Suppressor macrophage treated with lipopolysaccharide for 4 hours (primary cell): ENCODE data around the gene AVEN.
"Not testable (repeated sequence)": the region's sequence is repeated elsewhere in the genome, so short reads cannot be mapped to it uniquely, and the experiment has no call there.

Source experiments
- DNase-seq: peaks from one replicate; pipeline ENCODE4 v3.0.0-alpha.2; 2020

The AVEN gene

DNA sequence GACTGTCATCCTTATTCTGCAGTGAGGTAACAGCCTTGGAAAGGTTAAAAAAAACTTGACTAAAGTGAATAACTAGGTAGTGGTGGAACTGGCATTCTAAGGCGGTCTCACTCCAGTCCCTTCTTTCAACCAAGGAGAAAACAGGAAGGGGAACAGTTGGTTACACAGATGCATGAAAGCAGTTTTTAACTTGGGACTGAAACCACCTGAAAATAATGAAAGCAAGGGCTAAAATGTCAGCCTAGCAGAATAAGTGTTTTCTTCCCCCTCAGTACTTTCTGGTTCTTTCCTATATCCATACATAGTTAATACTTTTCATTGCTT, 748 bp upstream of the AVEN start:
- DNase-seq, result no peak

DNA sequence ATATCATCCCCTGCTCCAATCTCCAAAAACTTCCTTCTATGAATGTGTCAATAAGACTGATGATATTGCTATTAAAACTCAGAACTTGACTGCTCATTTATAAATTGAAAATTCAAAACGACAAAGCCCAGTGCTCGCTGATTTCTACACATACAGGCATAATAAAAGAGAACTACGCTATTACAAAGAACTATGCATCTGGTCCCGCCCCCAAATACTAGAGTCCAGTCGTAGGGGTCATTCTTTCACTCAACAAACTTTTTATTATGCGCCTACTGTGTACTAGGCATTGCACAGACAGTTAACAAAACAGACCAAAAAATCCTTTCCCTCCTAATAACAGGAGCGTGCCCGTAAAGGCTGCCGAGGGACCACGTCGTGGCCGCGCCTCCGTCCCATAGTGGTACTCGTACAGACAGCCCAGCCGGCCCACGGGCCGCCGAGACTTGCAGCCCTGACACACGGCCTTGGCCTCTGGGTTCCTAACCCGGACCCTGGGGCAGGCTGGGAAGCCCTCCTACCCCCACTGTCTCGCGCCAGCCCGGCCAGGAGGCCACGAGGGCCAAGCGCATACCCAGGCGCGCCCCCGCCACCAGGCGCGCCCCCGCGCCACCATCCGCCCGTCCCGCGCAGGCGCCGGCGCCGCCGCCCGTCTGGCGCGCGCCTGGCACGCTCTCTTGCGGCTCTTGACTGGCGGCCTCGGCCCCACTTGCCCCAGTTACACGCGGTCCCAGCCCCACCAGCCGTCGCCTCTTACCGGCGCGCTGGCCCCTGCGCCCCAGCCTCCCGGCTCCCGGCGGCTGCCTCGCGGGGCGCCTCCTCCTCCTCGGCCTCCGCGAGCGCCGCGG, 757 bp downstream of the AVEN start:
- peak; percentile 83 for DNase-seq

DNA sequence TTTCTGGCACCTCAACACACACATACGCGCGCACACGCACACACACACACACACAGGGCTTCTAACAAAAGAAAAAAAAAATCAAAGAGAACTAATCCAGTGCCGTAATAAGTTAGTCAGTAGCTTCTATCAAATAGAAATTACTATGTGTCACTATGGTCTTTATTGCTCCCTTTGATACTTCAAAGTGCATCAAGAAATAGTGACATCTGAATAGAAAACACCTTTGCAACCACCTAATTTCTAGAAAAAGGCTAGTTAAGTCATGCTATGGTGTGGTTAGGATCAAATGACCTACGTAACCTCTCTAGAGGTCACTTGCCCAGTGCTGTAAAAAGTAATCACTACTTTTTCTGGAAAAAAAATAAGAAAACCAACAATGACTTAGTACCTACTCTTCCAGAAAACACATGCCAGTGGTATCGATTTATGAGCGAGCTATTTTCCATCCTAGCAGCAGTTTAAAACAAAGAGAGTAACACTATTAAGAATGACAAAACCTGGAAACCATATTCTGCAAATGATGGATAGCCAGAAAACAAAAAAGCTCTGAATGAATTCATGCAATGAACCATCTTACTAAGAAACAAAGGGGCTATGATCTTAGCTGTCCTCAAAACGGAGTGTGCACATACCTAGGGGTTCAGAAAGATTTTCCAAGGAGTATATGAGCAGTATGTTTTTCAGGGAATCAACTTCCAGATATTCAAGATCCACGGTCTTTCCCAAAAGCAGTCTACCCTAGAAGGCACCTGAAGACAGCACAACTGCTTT, 6.8 kb downstream of the AVEN start:
- no peak for DNase-seq

DNA sequence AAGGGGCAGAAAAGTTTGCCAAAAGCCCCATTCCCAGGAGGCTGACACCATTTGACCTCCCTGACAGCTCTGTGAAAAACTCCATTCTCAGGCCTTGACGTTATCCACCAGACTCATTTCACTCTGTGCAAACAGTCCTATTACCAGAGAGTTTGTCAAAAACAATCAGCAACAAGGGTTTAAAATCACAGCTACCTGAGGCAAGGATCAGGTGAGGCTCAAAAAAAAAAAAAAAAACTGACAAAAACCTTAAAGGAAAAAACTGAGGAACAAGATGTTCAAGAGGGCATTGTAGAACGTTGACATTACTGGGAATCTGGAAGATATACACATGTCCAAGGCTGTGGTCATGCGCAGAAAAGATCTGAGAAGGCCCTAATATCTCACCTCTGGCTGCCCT, 11.4 kb downstream of the AVEN start:
- no peak for DNase-seq

DNA sequence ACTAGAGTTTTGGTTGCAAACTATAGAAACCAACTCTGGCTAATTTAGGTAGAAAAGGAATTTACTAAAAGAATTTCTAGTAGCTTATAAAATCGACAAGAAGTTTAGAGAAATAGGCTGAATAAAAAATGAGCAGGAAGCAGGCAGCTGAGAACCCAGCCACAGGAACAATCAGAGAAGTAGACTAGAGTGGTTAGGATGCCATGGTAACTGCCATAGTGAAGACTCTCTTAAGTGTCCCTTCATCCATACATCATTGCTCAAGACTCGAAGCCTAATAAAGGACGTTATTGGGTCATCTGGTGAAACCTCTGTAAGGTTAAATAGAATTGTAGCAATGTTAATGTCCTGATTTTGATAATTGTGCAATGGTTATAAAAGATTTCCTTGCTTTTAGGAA, 13.8 kb downstream of the AVEN start:
- DNase-seq, result no peak

DNA sequence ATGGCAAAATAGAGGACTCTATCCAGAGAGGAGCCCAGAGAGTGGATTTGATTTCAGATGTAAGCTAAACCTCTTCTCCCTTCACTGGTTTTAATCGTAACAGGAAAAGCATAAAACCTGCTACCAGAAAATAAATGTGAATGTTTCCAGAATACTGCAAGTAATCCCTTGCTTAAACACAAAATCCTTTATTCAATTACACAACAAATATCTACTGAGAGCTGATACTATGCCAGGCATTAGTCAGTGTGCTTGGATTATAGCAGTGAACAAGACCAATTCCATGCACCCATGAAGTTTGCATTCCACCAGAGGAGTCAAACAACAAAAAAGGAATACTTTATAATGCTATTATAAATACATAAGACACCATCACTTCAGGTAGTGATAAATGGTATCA, 15.1 kb downstream of the AVEN start:
- no peak for DNase-seq

DNA sequence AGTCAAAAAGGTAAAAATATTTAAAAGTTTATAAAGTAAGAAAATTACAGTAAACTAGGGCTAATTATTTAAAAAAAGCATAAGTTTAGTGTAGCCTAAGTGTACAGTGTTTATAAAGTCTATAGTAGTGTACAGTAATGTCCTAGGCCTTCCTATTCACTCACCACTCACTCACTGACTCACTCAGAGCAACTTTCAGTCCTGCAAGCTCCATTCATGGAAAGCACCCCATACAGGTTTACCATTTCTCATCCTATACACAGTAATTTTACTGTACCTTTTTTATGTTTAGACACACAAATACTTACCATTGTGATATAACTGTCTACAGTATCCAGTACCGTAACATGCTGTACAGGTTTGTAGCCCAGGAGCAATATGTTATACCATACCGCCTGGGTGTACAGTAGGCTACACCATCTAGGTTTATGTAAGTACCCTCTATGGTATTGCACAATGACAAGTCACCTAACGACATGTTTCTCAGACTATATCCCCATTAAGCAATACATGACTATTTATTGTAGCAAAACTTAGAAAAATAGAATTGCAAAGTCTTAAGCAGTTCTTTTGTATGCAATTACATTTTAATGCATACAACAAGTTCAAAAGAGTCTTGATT, 19.5 kb downstream of the AVEN start:
- no peak for DNase-seq

DNA sequence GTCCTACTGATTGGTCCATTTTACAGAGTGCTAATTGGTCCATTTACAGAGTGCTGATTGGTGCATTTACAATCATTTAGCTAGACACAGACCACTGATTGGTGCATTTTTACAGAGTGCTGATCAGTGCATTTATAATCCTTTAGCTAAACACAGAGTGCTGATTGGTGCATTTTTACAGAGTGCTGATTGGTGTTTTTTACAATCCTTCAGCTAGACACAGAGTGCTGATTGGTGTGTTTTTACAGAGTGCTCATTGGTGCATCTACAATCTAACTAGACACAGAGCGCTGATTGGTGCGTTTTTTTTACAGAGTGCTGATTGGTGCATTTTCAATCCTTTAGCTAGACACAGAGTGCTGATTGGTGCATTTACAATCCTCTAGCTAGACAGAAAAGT, 20.3 kb downstream of the AVEN start:
- DNase-seq, result not testable (repeated sequence)

DNA sequence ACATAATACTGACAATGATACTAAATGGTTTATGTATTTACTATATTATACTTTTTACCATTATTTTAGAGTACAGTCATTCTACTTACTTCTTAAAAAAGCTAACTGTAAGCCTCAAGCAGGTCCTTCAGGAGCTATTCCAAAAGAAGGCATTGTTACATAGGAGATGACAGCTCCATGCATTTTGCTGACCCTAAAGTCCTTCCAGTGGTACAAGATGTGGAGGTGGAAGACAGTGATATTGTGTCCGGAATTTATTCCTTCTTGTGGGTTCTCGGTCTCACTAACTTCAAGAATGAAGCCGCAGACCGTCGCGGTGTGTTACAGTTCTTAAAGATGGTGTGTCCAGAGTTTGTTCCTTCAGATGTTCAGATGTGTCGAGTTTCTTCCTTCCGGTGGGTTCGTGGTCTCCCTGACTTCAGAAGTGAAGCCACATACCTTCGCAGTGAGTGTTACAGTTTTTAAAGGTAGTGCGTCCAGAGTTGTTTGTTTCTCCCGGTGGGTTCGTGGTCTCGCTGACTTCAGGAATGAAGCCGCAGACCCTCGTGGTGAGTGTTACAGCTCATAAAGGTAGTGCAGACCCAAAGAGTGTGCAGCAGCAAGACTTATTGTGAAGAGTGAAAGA, 20.9 kb downstream of the AVEN start:
- DNase-seq, result no peak

DNA sequence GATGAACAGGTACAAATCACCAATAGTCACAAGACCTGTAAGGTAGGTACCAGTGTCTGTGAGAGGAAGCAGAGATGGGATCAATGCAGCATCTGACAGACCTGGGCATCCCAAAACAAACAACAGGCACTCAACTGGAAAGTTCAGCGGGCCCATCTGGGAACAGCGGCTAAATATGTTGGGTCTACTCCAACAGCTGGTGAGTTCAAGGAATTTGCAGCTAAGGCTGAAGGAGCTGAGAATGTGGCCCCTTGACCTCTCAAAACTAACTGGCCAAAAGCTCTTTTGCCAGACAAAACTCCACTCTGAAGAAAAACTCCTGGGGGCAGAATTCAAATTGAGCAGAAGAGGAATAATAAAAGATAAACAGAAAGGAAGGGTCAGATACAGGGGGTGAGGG, 24.4 kb downstream of the AVEN start:
- DNase-seq, result no peak

DNA sequence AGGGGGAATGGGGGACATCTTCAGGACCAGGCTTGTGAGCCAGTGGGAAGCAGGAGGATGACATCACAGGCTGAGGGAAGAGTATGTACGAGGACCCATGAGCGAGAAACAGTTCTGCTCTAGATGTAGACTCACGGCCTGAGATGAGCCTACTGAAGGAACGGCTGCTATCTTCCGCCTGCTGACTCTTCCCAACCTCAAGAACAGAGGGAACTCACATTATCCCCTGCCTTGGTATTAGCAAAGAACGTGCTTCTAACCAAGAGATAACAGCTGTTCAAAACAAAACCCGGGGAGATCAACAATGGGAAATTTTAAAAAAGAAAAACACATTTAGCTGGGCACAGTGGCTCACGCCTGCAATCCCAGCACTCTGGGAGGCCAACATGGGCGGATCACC, 25.3 kb downstream of the AVEN start:
- no peak for DNase-seq

DNA sequence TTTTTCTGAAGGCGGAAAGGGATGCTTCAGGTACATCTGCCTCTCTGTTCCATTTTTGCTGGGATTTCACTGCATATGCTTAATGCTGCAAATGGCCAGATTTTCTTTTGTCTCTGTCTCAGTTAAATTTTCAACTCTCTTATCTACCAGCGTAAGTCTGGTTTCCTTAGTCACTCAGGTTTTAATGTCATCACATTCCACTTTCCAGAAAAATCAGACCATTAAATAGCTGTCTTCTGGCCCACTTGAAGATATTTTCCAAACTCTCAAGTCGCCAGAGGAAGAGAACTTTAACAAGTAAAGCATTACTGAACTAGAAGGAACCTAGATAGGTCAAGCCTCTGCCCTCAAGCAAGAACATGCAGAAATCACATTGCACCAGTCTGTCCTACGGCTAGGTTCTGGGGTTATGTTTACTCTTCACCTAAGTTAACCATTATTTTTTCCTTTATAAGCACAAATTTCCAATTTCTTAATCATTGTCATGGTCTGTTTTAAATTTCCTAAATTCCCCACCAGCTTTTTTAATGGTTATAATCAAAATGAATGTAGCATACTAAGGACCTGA, 26.5 kb downstream of the AVEN start:
- no peak for DNase-seq

DNA sequence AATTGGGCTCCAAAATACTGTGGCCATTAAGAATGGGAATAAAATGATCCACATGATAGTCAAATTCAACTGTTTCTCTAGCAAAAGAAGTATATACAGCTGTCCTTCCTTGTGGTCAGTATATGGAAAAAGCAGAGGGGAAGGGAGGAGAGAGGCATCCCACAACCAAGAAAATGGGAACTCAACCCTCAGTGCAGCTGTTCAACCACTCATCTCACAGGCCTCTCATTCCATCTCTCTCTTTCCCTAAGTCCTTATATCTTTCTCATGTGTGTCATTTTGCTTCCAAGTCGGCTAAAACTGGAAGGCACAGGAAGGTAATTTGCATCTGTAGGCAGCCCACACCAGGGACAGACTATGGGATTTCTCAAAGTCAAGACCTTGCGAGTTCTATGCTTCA, 27.5 kb downstream of the AVEN start:
- DNase-seq, result no peak

DNA sequence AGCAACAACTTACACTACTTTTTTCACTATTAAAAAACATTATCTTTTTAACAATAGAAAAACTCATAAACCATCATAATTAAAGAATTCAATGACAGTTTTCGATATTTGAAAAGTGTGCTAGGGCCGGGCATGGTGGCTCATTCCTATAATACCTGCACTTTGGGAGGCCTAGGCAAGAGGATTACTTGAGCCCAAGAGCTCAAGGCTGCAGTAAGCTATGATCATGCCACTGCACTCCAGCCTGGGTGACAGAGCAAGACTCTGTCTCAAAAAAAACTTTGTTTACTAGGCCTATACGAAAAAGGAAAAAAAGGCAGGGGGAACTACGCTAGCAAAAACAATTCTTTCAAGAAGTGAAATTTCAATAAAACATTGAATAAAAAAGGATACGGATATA, 28.1 kb downstream of the AVEN start:
- DNase-seq, result no peak

DNA sequence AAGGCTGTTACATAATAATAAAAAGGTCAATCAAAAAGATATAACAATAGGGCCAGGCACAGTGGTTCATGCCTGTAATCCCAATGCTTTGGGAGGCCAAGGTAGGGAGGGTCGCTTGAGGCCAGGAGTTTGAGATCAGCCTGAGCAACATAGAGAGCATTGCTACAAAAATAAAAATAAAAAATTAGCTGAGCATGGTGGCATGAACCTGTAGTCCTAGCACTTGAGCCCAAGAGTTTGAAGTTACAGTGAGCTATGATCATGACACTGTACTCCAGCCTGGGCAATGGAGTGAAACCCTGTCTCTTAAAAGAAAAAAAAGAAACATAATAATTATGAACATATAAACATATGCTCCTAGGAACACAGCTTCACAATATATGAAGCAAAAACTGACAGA, 29.3 kb downstream of the AVEN start:
- no peak for DNase-seq

DNA sequence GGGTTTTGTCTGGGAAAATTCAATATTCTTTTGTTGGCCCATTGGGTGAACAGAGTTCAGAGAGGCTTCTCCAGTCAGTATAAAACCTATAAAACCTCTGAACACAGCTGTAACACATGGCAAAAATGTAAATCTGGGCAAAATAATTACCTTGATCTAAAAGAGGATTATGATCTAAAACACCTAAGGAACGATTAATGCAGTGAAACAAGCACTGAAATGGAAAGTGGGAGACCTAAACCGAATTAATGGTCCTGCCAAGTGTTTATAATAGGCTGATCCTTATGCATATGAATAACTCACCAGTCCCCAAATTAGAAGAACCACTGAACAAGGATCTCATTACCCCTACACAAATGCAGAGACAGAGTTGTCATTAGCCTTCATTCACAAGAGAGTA, 32.6 kb downstream of the AVEN start:
- DNase-seq, result no peak

DNA sequence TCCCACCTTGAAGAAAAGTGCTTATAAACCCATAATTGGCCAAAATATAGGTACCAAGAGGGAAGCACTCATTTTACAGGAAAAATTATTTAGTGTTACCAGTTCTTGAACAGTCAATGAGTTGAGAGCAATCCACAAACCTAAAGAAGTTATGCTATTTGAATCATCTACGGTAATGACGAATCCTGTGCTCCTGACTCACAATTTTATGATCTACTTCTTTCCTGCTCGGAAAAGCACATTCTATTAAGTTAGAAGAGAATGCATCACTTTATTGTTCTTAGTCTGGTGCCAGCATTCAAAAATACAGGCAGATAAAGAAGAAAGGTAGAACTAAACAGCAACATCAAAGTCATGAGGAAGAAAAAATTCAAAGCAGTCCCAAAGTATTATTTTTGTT, 37.5 kb downstream of the AVEN start:
- DNase-seq, result no peak

DNA sequence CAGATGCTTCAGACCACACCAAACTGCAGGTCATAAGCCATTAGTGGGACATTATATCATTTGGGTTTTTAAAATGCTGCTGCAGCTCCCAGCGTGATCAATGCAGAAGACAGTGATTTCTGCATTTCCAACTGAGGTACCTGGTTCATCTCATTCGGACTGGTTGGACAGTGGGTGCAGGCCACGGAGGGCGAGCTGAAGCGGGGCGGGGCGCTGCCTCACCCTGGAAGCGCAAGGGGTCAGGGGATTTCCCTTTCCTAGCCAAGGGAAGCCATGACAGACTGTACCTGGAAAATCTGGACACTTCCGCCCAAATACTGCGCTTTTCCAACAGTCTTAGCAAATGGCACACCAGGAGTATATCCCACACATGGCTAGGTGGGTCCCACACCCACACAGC, 43.3 kb downstream of the AVEN start:
- DNase-seq, result not testable (repeated sequence)

DNA sequence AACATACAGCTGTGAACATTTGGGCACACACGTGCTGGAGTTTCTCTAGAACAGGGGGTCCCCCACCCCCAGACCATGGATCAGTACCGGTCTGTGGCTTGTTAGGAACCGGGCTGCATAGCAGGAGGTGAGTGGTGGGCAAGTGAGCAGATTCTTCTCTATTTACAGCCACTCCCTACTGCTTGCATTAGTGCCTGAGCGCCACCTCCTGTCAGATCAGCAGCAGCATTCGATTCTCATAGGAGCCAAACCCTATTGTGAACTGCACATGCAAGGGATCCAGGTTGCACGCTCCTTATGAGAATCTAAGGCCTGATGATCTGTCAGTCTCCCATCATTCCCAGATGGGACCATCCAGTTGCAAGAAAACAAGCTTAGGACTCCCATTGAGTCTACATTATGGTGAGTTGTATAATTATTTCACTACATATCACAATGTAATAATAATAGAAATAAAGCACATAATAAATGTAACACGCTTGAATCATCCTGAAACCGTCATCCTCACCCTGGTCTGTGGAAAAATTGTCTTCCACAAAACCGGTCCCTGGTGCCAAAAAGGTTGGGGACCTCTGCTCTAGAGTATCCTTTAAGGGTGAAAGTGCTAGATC, 44.9 kb downstream of the AVEN start:
- DNase-seq, result no peak

DNA sequence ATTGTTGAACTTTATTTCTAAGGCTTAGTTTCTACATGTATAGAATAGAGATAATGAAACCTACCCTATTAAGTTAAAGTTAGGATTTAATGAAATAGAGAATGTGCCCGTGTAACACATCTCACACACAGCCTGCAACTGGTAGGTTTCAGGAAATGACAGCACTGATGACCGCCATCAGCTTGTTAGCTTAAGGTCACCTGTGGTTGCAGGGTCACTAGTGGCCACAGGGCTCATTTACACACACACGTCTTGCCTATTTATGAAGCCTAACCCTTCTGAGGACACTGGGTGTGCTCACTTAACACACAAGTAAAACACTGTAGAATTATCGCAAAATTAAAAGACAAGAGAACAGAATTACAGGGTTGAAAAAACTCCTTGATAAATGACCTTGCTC, 50.6 kb downstream of the AVEN start:
- DNase-seq, result no peak

DNA sequence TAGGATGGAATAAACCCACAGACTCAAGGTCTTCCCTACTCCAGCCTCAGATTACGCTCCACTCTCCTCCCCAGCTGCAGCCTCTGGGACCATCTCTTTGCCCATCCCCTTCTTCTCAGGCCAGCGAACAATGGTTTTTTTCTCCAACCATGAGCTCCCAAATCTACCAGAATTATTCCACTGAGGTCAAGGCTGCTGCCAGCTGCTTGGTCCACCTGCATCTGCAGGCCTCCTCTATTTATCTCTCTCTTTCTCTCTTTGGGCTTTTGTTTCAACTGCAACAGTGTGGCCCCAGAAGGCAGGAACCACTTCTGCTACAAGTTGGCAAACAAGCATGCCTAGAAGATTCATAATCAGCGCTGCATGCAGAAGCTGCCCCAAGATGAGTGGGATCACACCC, 51.6 kb downstream of the AVEN start:
- DNase-seq, result no peak

DNA sequence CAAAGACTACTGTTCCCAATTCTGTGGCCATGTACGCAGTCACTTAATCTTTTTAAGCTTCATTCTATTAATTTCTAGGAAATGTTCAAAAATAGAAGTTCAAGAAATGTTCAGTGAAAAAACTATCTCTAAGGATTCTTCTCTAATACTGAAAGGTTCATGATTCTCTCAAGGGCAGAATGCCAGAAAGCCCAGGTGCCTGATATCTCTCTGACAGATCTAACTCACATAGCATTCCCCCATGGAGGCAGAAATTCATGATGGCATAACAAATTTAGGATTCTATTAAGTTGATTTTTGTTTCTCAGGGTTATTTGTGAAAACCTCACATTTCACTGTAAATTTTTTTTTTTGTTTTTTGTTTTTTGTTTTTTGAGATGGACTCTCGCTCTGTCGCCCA, 53.3 kb downstream of the AVEN start:
- DNase-seq, result no peak

DNA sequence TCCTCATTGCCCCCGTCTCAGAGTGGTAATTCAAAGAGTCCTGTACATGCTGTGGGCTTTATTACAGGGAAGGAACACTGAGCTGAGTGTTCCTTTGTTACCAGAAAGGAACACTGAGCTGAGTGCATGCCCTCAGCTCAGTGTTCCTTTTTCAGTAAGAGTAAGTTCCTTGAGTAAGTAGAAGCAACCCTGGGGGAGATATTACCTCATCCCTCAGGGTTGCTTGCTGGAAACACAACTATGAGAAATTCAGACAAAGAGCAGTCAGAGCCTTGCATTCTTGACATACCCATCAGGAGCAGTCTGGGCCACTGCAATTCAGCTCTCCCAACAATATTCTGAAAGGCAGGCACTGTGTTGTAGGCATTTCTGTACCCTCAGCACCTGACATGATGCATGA, 53.7 kb downstream of the AVEN start:
- DNase-seq, result no peak
